ENCODE measurements around the gene SMYD3.
"Not testable (repeated sequence)": the region's sequence is repeated elsewhere in the genome, so short reads cannot be mapped to it uniquely, and the experiment has no call there.

SMYD3 gene

GRCh38 chr1:245990315-245991022 lies 516.6 kb downstream of the SMYD3 start:
- no peak for DNase-seq (ENCODE audit: low read depth in 2 of 2)

GRCh38 chr1:245988393-245989078 lies 518.5 kb downstream of the SMYD3 start:
- DNase-seq (ENCODE audit: low read depth in 2 of 2) = no peak

- DNase-seq (ENCODE audit: low read depth in 2 of 2) = no peak
Measured at GRCh38 chr1:245987997-245988392, 519.1 kb downstream of the SMYD3 start.

- DNase-seq (ENCODE audit: low read depth in 2 of 2) = no peak
Measured at GRCh38 chr1:245987577-245987976, 519.5 kb downstream of the SMYD3 start.

- no peak for DNase-seq (ENCODE audit: low read depth in 2 of 2)
Measured at GRCh38 chr1:245987219-245987545, 519.9 kb downstream of the SMYD3 start.

GRCh38 chr1:245986404-245987218 lies 520.5 kb downstream of the SMYD3 start:
- DNase-seq (ENCODE audit: low read depth in 2 of 2) = no peak

GRCh38 chr1:245984390-245985155 lies 522.5 kb downstream of the SMYD3 start:
- no peak for DNase-seq (ENCODE audit: low read depth in 2 of 2)

- DNase-seq (ENCODE audit: low read depth in 2 of 2) = no peak
Measured at GRCh38 chr1:245983294-245983967, 523.6 kb downstream of the SMYD3 start.

GRCh38 chr1:245979589-245979988 lies 527.5 kb downstream of the SMYD3 start:
- DNase-seq (ENCODE audit: low read depth in 2 of 2) = no peak

GRCh38 chr1:245978915-245979314 lies 528.2 kb downstream of the SMYD3 start:
- DNase-seq (ENCODE audit: low read depth in 2 of 2) = no peak

GRCh38 chr1:245972476-245972875 lies 534.6 kb downstream of the SMYD3 start:
- no peak for DNase-seq (ENCODE audit: low read depth in 2 of 2)

- DNase-seq (ENCODE audit: low read depth in 2 of 2) = no peak
Measured at GRCh38 chr1:245971711-245972085, 535.4 kb downstream of the SMYD3 start.

- DNase-seq (ENCODE audit: low read depth in 2 of 2) = not testable (repeated sequence)
Measured at GRCh38 chr1:245971076-245971710, 535.9 kb downstream of the SMYD3 start.

- no peak for DNase-seq (ENCODE audit: low read depth in 2 of 2)
Measured at GRCh38 chr1:245969283-245969682, 537.8 kb downstream of the SMYD3 start.

- DNase-seq (ENCODE audit: low read depth in 2 of 2) = no peak
Measured at GRCh38 chr1:245968775-245969174, 538.3 kb downstream of the SMYD3 start.

- no peak for DNase-seq (ENCODE audit: low read depth in 2 of 2)
Measured at GRCh38 chr1:245965398-245965797, 541.7 kb downstream of the SMYD3 start.

- no peak for DNase-seq (ENCODE audit: low read depth in 2 of 2)
Measured at GRCh38 chr1:245963649-245964048, 543.4 kb downstream of the SMYD3 start.

GRCh38 chr1:245962453-245962852 lies 544.6 kb downstream of the SMYD3 start:
- no peak for DNase-seq (ENCODE audit: low read depth in 2 of 2)

- DNase-seq (ENCODE audit: low read depth in 2 of 2) = no peak
Measured at GRCh38 chr1:245961137-245961540, 545.9 kb downstream of the SMYD3 start.

GRCh38 chr1:245960171-245960570 lies 546.9 kb downstream of the SMYD3 start:
- DNase-seq (ENCODE audit: low read depth in 2 of 2) = no peak

- no peak for DNase-seq (ENCODE audit: low read depth in 2 of 2)
Measured at GRCh38 chr1:245958016-245958415, 549.1 kb downstream of the SMYD3 start.

Data from stimulated activated CD4-positive, alpha-beta T cell treated with anti-CD3 and anti-CD28 coated beads, Interleukin-4, amount 100 ng/mL, for 48 hours (primary cell).